Thyroid gland (tissue), 4 donors: ENCODE data around the gene ZFYVE26. TPM values are rescaled to one million over a fixed set of nuclear protein-coding genes. Genes with fewer than 3 reads are reported as not detected.
A peak's percentile ranks its signal among the peaks of the same experiment; 100 is the strongest.

ENCODE experiments used
- DNase-seq, 2 donors: peaks; one replicate each; pipeline ENCODE4 v3.0.0-alpha.2; 2019
- H3K27ac ChIP-seq, 3 donors: fragments of 200-600 bp; sonication (generic); 1 replicate in 2 of 3; 2 replicates in 1 of 3; pipeline ENCODE4 v1.5.1; 2016 to 2019; ENCODE audit warnings: mild to moderate bottlenecking in 1 of 3, moderate library complexity in 1 of 3
- H3K27me3 ChIP-seq: fragments of 200-600 bp; sonication (generic); one replicate; pipeline ENCODE4 v1.5.1; 2019
- H3K36me3 ChIP-seq, 2 donors: fragments of 200-600 bp; sonication (generic); one replicate each; pipeline ENCODE4 v1.5.1; 2016 to 2019
- H3K4me1 ChIP-seq, 2 donors: fragments of 200-600 bp; sonication (generic); one replicate each; pipeline ENCODE4 v1.5.1; 2017 to 2019
- H3K4me3 ChIP-seq, 3 donors: fragments of 200-600 bp; sonication (generic); replicated peaks in 1 of 3; 1 replicate in 2 of 3; 2 replicates in 1 of 3; pipeline ENCODE4 v1.5.1; 2016; ENCODE audit warnings: mild to moderate bottlenecking in 1 of 3
- H3K9me3 ChIP-seq: fragments of 200-600 bp; sonication (generic); one replicate; pipeline ENCODE4 v1.5.1; 2017
- CTCF ChIP-seq, 6 experiments: fragments of 200-600 bp in 3 of 6; fragments of 450-650 bp in 3 of 6; sonication (generic) in 3 of 6; IDR thresholded peaks; one replicate each; pipeline ENCODE4 v1.5.1; 2016 to 2019; ENCODE audit warnings: antibody characterized with exemption in 6 of 6, mild to moderate bottlenecking in 2 of 6, inconsistent platforms in 1 of 6, moderate library complexity in 1 of 6
- POLR2A ChIP-seq, 2 donors: fragments of 450-650 bp; IDR thresholded peaks; one replicate each; pipeline ENCODE4 v1.6.1; 2017; ENCODE audit warnings: antibody characterized with exemption in 2 of 2, mild to moderate bottlenecking in 2 of 2, moderate library complexity in 1 of 2
- WGBS, 2 donors: methylation state at CpG; one replicate each; pipeline ENCODE4 v1.1.5; 2017; 5-methylcytosine and 5-hydroxymethylcytosine counted together
- intact Hi-C: fragments of 100-400 bp; cut with DNase I; formaldehyde crosslinking; loops from one replicate; pipeline ENCODE4 v1.15.1; 2023
- total RNA-seq, 4 donors: library from RNA; depleted of rRNA; stranded (reverse); fragments of >200 nt; gene quantifications; one replicate each; pipeline ENCODE4 v1.2.3, GENCODE V29; 2016

ZFYVE26 gene
- total RNA-seq = 10 to 100 TPM; 21.5 to 49.7 (median 37.1) TPM

- peak in 1 of 2 donors; percentile 72 for TF ChIP-seq POLR2A (IDR thresholded peaks at IDR 0.05)
- peak in 1 of 6 experiments; percentile 28 for TF ChIP-seq CTCF (IDR thresholded peaks at IDR 0.05)
- H3K4me3 ChIP-seq = peak within 1 kb of the TSS; percentile 40 to 89 (median 83)
- 1% methylated on average over 25 to 26 of the region's 26 CpGs for WGBS, 2 donors
- no peaks in the 10 kb centered on the region for H3K9me3 ChIP-seq
- peaks cover 4 to 14% of the 10 kb centered on the region in 2 donors for H3K36me3 ChIP-seq
- intact Hi-C loops = no loop called here
- no peaks in the 10 kb centered on the region for H3K27me3 ChIP-seq
- H3K27ac ChIP-seq = peak within 1 kb of the TSS; percentile 53 to 84 (median 74)
- peak; percentile 96 for DNase-seq
- H3K4me1 ChIP-seq = peaks cover 11 to 19% of the 10 kb centered on the region in 2 donors
Observed at GRCh38 chr14:67816326-67817002, at the start of gene ZFYVE26. TSS of gene ZFYVE26 (minus strand) at chr14:67816590. CDS start at chr14:67815963, 627 bp downstream.

- Histone ChIP-seq H3K4me1 (no peaks in the 10 kb centered on the region), H3K27me3 (no peaks in the 10 kb centered on the region), H3K9me3 (no peaks in the 10 kb centered on the region), H3K36me3 (no peaks in the 10 kb centered on the region), H3K4me3 (no peak overlapping the region), H3K27ac (no peak overlapping the region)
- 95% methylated on average over 2 of the region's 2 CpGs for WGBS, 2 donors
- no peak for TF ChIP-seq POLR2A (IDR thresholded peaks at IDR 0.05)
- TF ChIP-seq CTCF (IDR thresholded peaks at IDR 0.05) = no peak
- no peak for DNase-seq
- intact Hi-C loops = no loop called here
Observed at GRCh38 chr14:67863223-67863622, 46.8 kb upstream of the ZFYVE26 start.

GRCh38 chr14:67859169-67859749 is 42.9 kb upstream of the ZFYVE26 start:
- H3K36me3 ChIP-seq = no peaks in the 10 kb centered on the region
- peaks cover 0 to 4% of the 10 kb centered on the region in 2 donors for H3K4me1 ChIP-seq
- H3K9me3 ChIP-seq = no peaks in the 10 kb centered on the region
- no peak for DNase-seq
- no peak overlapping the region for H3K4me3 ChIP-seq
- H3K27ac ChIP-seq = no peak overlapping the region
- H3K27me3 ChIP-seq = no peaks in the 10 kb centered on the region
- TF ChIP-seq CTCF (IDR thresholded peaks at IDR 0.05) (no peak), POLR2A (IDR thresholded peaks at IDR 0.05) (no peak)
- 91 to 97% methylated on average over 1 of the region's 1 CpG for WGBS, 2 donors
- intact Hi-C loops = no loop called here

GRCh38 chr14:67857778-67858350 is 41.5 kb upstream of the ZFYVE26 start:
- no peaks in the 10 kb centered on the region for H3K9me3 ChIP-seq
- DNase-seq = no peak
- H3K27ac ChIP-seq = no peak overlapping the region
- H3K4me1 ChIP-seq = peaks cover 0 to 4% of the 10 kb centered on the region in 2 donors
- no peaks in the 10 kb centered on the region for H3K27me3 ChIP-seq
- TF ChIP-seq POLR2A (IDR thresholded peaks at IDR 0.05) (no peak), CTCF (IDR thresholded peaks at IDR 0.05) (no peak)
- no peak overlapping the region for H3K4me3 ChIP-seq
- intact Hi-C loops = no loop called here
- H3K36me3 ChIP-seq = no peaks in the 10 kb centered on the region
- WGBS, 2 donors = 95 to 97% methylated on average over 12 to 17 of the region's 20 CpGs

- Histone ChIP-seq H3K36me3 (no peaks in the 10 kb centered on the region), H3K27me3 (no peaks in the 10 kb centered on the region), H3K27ac (no peak overlapping the region), H3K4me3 (no peak overlapping the region), H3K4me1 (peaks cover 0 to 4% of the 10 kb centered on the region in 2 donors), H3K9me3 (no peaks in the 10 kb centered on the region)
- TF ChIP-seq CTCF (IDR thresholded peaks at IDR 0.05) = no peak
- no peak for TF ChIP-seq POLR2A (IDR thresholded peaks at IDR 0.05)
- DNase-seq = no peak
- intact Hi-C loops = no loop called here
- WGBS, 2 donors = 66 to 78% methylated on average over 2 of the region's 2 CpGs
Observed at GRCh38 chr14:67856827-67857226, 40.4 kb upstream of the ZFYVE26 start.
